ENCODE measurements around the gene AIG1.

The AIG1 gene

GRCh38 chr6:143390278-143390677 is 329.6 kb downstream of the AIG1 start:
- DNase-seq: no peak
